Stimulated activated CD4-positive, alpha-beta T cell treated with anti-CD3 and anti-CD28 coated beads, Interleukin-4, amount 100 ng/mL, for 24 hours (primary cell): ENCODE measurements around the gene PA2G4.
"Not testable (repeated sequence)": the region's sequence is repeated elsewhere in the genome, so short reads cannot be mapped to it uniquely, and the experiment has no call there.

Experiments
- DNase-seq: peaks from one replicate; pipeline ENCODE4 v3.0.0-alpha.2; 2020

The PA2G4 gene

GRCh38 chr12:56104109-56104814 is at the start of gene PA2G4:
PA2G4 (plus strand) TSS chr12:56104559; CDS start chr12:56104738, 179 bp downstream.
- peak; percentile 98 for DNase-seq

GRCh38 chr12:56059964-56060363 is 44.4 kb upstream of the PA2G4 start:
- DNase-seq, result not testable (repeated sequence)

GRCh38 chr12:56061982-56062381 is 42.4 kb upstream of the PA2G4 start:
- DNase-seq, result no peak

GRCh38 chr12:56062996-56063395 is 41.4 kb upstream of the PA2G4 start:
- no peak for DNase-seq

- DNase-seq, result no peak
Measured at GRCh38 chr12:56071648-56072047, 32.7 kb upstream of the PA2G4 start.

GRCh38 chr12:56074396-56074795 is 30.0 kb upstream of the PA2G4 start:
- DNase-seq, result no peak

GRCh38 chr12:56077966-56078365 is 26.4 kb upstream of the PA2G4 start:
- not testable (repeated sequence) for DNase-seq

- DNase-seq, result no peak
Measured at GRCh38 chr12:56078427-56078826, 25.9 kb upstream of the PA2G4 start.

- DNase-seq, result peak; percentile 51
Measured at GRCh38 chr12:56078931-56079722, 25.2 kb upstream of the PA2G4 start.

GRCh38 chr12:56079723-56080555 is 24.4 kb upstream of the PA2G4 start, which contains the start of gene ERBB3:
ERBB3 (plus strand) TSS chr12:56080165; CDS start chr12:56080301, 136 bp downstream.
- peak; percentile 72 for DNase-seq

GRCh38 chr12:56080556-56081138 is 23.7 kb upstream of the PA2G4 start:
- DNase-seq, result no peak

- no peak for DNase-seq
Measured at GRCh38 chr12:56081393-56082347, 22.7 kb upstream of the PA2G4 start.

GRCh38 chr12:56082382-56082781 is 22.0 kb upstream of the PA2G4 start:
- DNase-seq, result no peak

GRCh38 chr12:56082967-56083366 is 21.4 kb upstream of the PA2G4 start:
- no peak for DNase-seq

- no peak for DNase-seq
Measured at GRCh38 chr12:56084958-56085543, 19.3 kb upstream of the PA2G4 start.

- DNase-seq, result no peak
Measured at GRCh38 chr12:56086096-56086495, 18.3 kb upstream of the PA2G4 start.

- DNase-seq, result no peak
Measured at GRCh38 chr12:56086608-56087007, 17.8 kb upstream of the PA2G4 start.

- no peak for DNase-seq
Measured at GRCh38 chr12:56087220-56087619, 17.1 kb upstream of the PA2G4 start.

GRCh38 chr12:56097738-56098137 is 6.6 kb upstream of the PA2G4 start:
- DNase-seq, result no peak

- DNase-seq, result no peak
Measured at GRCh38 chr12:56098592-56098991, 5.8 kb upstream of the PA2G4 start.

- DNase-seq, result no peak
Measured at GRCh38 chr12:56099787-56100186, 4.6 kb upstream of the PA2G4 start.
